ENCODE measurements around the gene MAP2K4.

The MAP2K4 gene

DNA sequence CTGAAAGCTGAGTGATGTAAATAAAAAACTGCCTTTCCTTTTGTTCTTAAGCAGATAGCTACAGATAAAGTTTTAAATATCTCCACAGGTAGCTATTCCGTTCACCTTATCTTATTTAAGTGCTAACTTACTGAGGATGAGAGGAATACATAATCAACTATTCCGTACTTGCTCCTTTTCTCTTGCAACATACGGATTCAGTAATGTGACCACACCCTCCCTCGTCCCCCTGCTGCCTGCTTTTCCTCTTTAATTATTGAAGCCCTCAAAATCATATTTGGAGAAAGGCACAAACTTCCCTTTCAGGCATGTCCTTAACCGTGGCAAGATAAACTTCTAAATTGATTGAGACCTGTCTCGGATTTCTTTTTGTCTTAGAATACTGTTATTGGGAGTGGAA lies 101.4 kb downstream of the MAP2K4 start:
- no peak for TF ChIP-seq CTCF (conservative IDR thresholded peaks at IDR 0.05)
- TF ChIP-seq ZFX (IDR thresholded peaks at IDR 0.05) = no peak
- no peak overlapping the region for H3K27ac ChIP-seq

DNA sequence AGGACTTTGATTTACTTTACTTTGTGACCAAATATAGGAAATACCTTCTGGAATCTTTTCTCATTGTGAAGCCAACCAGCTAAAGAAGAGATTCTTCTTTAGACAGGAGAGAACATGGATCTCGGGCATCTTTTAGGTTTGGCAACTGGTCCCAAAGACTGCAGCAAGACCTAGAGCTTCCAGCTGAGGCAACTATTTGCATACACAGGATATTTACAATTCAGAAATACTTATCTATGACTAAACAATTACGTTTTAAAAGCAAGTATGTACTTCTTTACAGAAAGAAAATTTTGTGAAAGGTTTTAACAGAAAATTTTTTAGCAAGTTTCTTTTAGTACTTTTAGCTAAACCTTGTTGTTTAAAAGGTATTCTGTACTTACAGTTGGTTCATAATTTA lies 106.5 kb downstream of the MAP2K4 start:
- no peak for TF ChIP-seq CTCF (conservative IDR thresholded peaks at IDR 0.05)
- no peak for TF ChIP-seq ZFX (IDR thresholded peaks at IDR 0.05)
- no peak overlapping the region for H3K27ac ChIP-seq

DNA sequence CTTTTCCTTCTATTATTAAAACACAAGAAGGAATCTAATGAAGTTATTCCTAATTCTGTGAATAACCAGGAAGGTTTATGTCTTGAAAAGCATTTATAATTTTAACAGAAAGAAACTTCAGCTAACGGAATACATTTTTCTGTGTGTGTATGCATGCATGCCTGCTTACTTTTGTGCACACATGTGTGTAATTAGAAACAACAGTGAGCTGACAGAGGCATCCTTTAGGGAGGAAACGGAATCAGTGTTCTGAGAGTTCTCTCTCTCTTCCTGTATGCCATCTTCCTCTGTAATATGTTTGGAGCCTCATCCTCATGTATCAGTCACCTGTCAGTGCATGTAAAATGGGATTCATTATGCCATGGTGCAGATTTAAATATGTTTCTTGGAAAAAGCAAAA lies 107.0 kb downstream of the MAP2K4 start:
- H3K27ac ChIP-seq = peak overlapping the region; percentile 60
- TF ChIP-seq CTCF (conservative IDR thresholded peaks at IDR 0.05) (no peak), ZFX (IDR thresholded peaks at IDR 0.05) (no peak)

GRCh38 chr17:12128946-12129345 lies 108.3 kb downstream of the MAP2K4 start:
- TF ChIP-seq ZFX (IDR thresholded peaks at IDR 0.05) (no peak), CTCF (conservative IDR thresholded peaks at IDR 0.05) (no peak)
- H3K27ac ChIP-seq = peak overlapping the region; percentile 66; the same call in 1 of the 2 replicates

GRCh38 chr17:12133183-12133582 lies 112.5 kb downstream of the MAP2K4 start:
- TF ChIP-seq ZFX (IDR thresholded peaks at IDR 0.05) (no peak), CTCF (conservative IDR thresholded peaks at IDR 0.05) (no peak)
- no peak overlapping the region for H3K27ac ChIP-seq

GRCh38 chr17:12134101-12134500 lies 113.4 kb downstream of the MAP2K4 start:
- TF ChIP-seq CTCF (conservative IDR thresholded peaks at IDR 0.05) = no peak
- TF ChIP-seq ZFX (IDR thresholded peaks at IDR 0.05) = no peak
- no peak overlapping the region for H3K27ac ChIP-seq

- TF ChIP-seq CTCF (conservative IDR thresholded peaks at IDR 0.05) = no peak
- no peak for TF ChIP-seq ZFX (IDR thresholded peaks at IDR 0.05)
- H3K27ac ChIP-seq = no peak overlapping the region
Measured at GRCh38 chr17:12134587-12134986, 113.9 kb downstream of the MAP2K4 start.
